K562 (cell line): Measurements from ENCODE around the gene STX18. TPM values are rescaled to one million over a fixed set of nuclear protein-coding genes. Genes with fewer than 3 reads are reported as not detected.

Source experiments
- ATAC-seq: fragments of 200-7000 bp; cut with Tn5 transposase; 3 replicates; pipeline ENCODE4 v1.9.1; 2020; ENCODE audit warnings: moderate library complexity
- BruUV-seq: library from RNA; stranded (reverse); fragments of 400-500 nt; replicated peaks from 2 replicates; lab custom pipeline; 2021; lab: Mats Ljungman, UMichigan
- CTCF ChIA-PET: fragments of 300-600 bp; formaldehyde crosslinking; extraction: SDS; loops from one replicate; lab custom pipeline; 2021; ENCODE audit warnings: low intra/inter-chr PET ratio; lab: Yijun Ruan, JAX
- POLR2A ChIA-PET: fragments of 300-600, 350-650 bp; sonication (Branson Sonifier 250); formaldehyde crosslinking; extraction: SDS; loops from one replicate; lab custom pipeline; 2021; ENCODE audit warnings: antibody characterized with exemption, inconsistent platforms; lab: Yijun Ruan, JAX
- DNase-seq, 4 experiments: peaks; one replicate each; pipeline versions ENCODE4 v3.0.0 to v3.0.0-alpha.2; 2011 to 2018; ENCODE audit warnings: low spot score in 3 of 4, mixed read lengths in 3 of 4; ENCODE audit errors: extremely low read depth in 1 of 4
- FAIRE-seq: peaks from 2 replicates; lab custom pipeline; 2011; peaks lifted over from hg19 to GRCh38; lab: Jason Lieb, UNC
- H2AFZ ChIP-seq: 2 replicates; pipeline ENCODE4 v1.6.0; 2011; ENCODE audit warnings: low read depth, low read length, control low read depth, inconsistent platforms
- H3K27ac ChIP-seq: fragments of 200-600 bp; 3 replicates; pipeline ENCODE4 v1.8.0; 2011; ENCODE audit warnings: low read depth, mild to moderate bottlenecking, control low read depth, inconsistent platforms, low read length, moderate library complexity, mixed read lengths; ENCODE audit errors: extremely low read depth
- H3K27me3 ChIP-seq, 2 experiments: fragments of 300-600 bp in 1 of 2; 2 replicates in 1 of 2; 3 replicates in 1 of 2; pipeline versions ENCODE4 v1.6.0 to v1.8.0; 2011; ENCODE audit warnings: inconsistent platforms in 2 of 2, low read length in 2 of 2, mild to moderate bottlenecking in 1 of 2, mixed read lengths in 1 of 2, moderate library complexity in 1 of 2; ENCODE audit not compliant: control insufficient read depth in 2 of 2, insufficient read depth in 2 of 2
- H3K36me3 ChIP-seq: fragments of 300-600 bp; 3 replicates; pipeline ENCODE4 v1.8.0; 2011; ENCODE audit warnings: mild to moderate bottlenecking, low read length, inconsistent platforms; ENCODE audit not compliant: control insufficient read depth, insufficient read depth
- H3K4me1 ChIP-seq, 2 experiments: fragments of 200-600 bp in 1 of 2; replicated peaks in 1 of 2; 2 replicates in 1 of 2; 3 replicates in 1 of 2; pipeline versions ENCODE4 v1.5.1 to v1.8.0; 2011; ENCODE audit warnings: inconsistent platforms in 2 of 2, low read length in 2 of 2, mild to moderate bottlenecking in 1 of 2, mixed read lengths in 1 of 2, moderate library complexity in 1 of 2; ENCODE audit not compliant: control insufficient read depth in 2 of 2, insufficient read depth in 2 of 2
- H3K4me2 ChIP-seq: 2 replicates; pipeline ENCODE4 v1.6.1; 2011; ENCODE audit warnings: low read length, control low read depth, inconsistent platforms, mixed read lengths; ENCODE audit not compliant: insufficient read depth
- H3K4me3 ChIP-seq: fragments of 200-600 bp; sonication (generic), shearing (Covaris generic); 2 replicates; pipeline ENCODE4 v1.5.1; 2016; ENCODE audit warnings: control low read depth, inconsistent platforms
- H3K79me2 ChIP-seq: fragments of 200-600 bp; 3 replicates; pipeline ENCODE4 v1.8.0; 2011; ENCODE audit warnings: low read length, inconsistent platforms; ENCODE audit not compliant: control insufficient read depth, insufficient read depth
- H3K9ac ChIP-seq, 2 experiments: 2 replicates each; pipeline versions ENCODE4 v1.6.0 to v1.6.1; 2011; ENCODE audit warnings: low read depth in 2 of 2, low read length in 2 of 2, control low read depth in 1 of 2, inconsistent platforms in 1 of 2, mild to moderate bottlenecking in 1 of 2, mixed read lengths in 1 of 2; ENCODE audit not compliant: insufficient read depth in 1 of 2
- H3K9me1 ChIP-seq: one replicate; pipeline ENCODE4 v1.6.0; 2011; ENCODE audit warnings: inconsistent platforms, mild to moderate bottlenecking, low read length, moderate library complexity; ENCODE audit not compliant: control insufficient read depth, insufficient read depth
- H3K9me3 ChIP-seq: replicated peaks from 2 replicates; pipeline ENCODE4 v1.5.1; 2011; ENCODE audit warnings: low read depth, low read length, inconsistent platforms; ENCODE audit not compliant: control insufficient read depth, insufficient read depth
- H4K20me1 ChIP-seq: replicated peaks from 2 replicates; pipeline ENCODE4 v1.6.1; 2011; ENCODE audit warnings: low read length, inconsistent platforms, mixed read lengths; ENCODE audit not compliant: control insufficient read depth, insufficient read depth
- MECOM ChIP-seq: fragments of 250-450 bp; sonication (Bioruptor Pico); IDR thresholded peaks from 2 replicates; pipeline ENCODE4 v1.8.0; 2022; ENCODE audit warnings: inconsistent platforms
- RREB1 ChIP-seq: fragments of 250-450 bp; sonication (Bioruptor Pico); IDR thresholded peaks from 2 replicates; pipeline ENCODE4 v1.4.0; 2020
- ZBTB40 ChIP-seq, 2 experiments: fragments of 450-650 bp in 1 of 2; sonication (generic) in 1 of 2; formaldehyde crosslinking in 1 of 2; IDR thresholded peaks; 2 replicates each; pipeline versions ENCODE4 v1.7.1 to v1.9.0; 2016 to 2022; ENCODE audit warnings: inconsistent platforms in 1 of 2, mild to moderate bottlenecking in 1 of 2, missing genetic modification reagents in 1 of 2
- ZNF175 ChIP-seq: fragments of 200-800 bp; sonication (Bioruptor generic); IDR thresholded peaks from 2 replicates; pipeline ENCODE4 v1.6.1; 2016; ENCODE audit warnings: low read depth, mild to moderate bottlenecking, missing genetic modification characterization, missing compliant biosample characterization
- WGBS: fragments of 100-300 bp; shearing (Covaris generic); methylation state at CpG from one replicate; pipeline ENCODE4 v1.1.6; 2016; ENCODE audit warnings: low coverage, mixed read lengths; ENCODE audit not compliant: insufficient coverage; ENCODE audit errors: missing lambda C conversion rate; 5-methylcytosine and 5-hydroxymethylcytosine counted together
- in situ Hi-C: fragments of 300-500 bp; cut with MboI; formaldehyde crosslinking; loops from 4 replicates; pipeline ENCODE4 v1.15.0; 2018; ENCODE audit warnings: inconsistent platforms, mixed read lengths
- intact Hi-C: fragments of 100-400 bp; cut with micrococcal nuclease; formaldehyde crosslinking; loops from 2 replicates; pipeline ENCODE4 v1.14.2; 2022
- polyA plus RNA-seq, 8 experiments: library from polyadenylated mRNA; depleted of rRNA in 4 of 8; stranded (reverse) in 5 of 8; unstranded in 3 of 8; fragments of >200 nt; fragmentation: Nextera tagmentation in 2 of 8; fragmentation: Illumina TruSeq in 1 of 8; extraction: Ambion mirVana in 2 of 8; extraction: Trizol in 1 of 8; gene quantifications; 2 replicates each; pipeline versions ENCODE4 v1.2.1 to v1.2.3, GENCODE V29; 2011 to 2014; ENCODE audit warnings: inconsistent platforms in 1 of 8, missing spikeins in 1 of 8
- total RNA-seq, 7 experiments: library from RNA; depleted of rRNA in 6 of 7; stranded (reverse); fragments of >200 nt in 6 of 7; fragmentation: Illumina TruSeq in 2 of 7; extraction: Trizol in 2 of 7; gene quantifications; 2 replicates each; pipeline versions ENCODE4 v1.2.1 to v1.2.3, GENCODE V29; 2011 to 2021; ENCODE audit warnings: low replicate concordance in 1 of 7
- TF ChIP-seq, protein P1 (sequence below): sonication (generic); formaldehyde crosslinking; IDR thresholded peaks from 2 replicates; pipeline ENCODE4 v1.8.0; 2022; ENCODE audit warnings: mild to moderate bottlenecking, low read depth, missing genetic modification reagents

The STX18 gene
- total and polyA plus RNA-seq, 9 of the 15 experiments (the other 6 are each of a cell fraction or from before 2014, with no cell fraction given): 6.2 to 41.7 (median 22.7) TPM

- Histone ChIP-seq H3K4me2 (no peak overlapping the region), H3K79me2 (no peaks in the 10 kb centered on the region), H3K27ac (no peak overlapping the region), H3K27me3 (peaks cover 0 to 7% of the 10 kb centered on the region in 2 experiments; a peak in 1 of 5 replicates), H3K9ac (no peak overlapping the region; a peak in 1 of 4 replicates), H3K4me1 (no peaks in the 10 kb centered on the region), H3K36me3 (no peaks in the 10 kb centered on the region), H3K4me3 (no peak overlapping the region), H3K9me3 (no peaks in the 10 kb centered on the region), H4K20me1 (no peaks in the 10 kb centered on the region; the same call in 1 of the 2 replicates), H2AFZ (no peak overlapping the region), H3K9me1 (no peaks in the 10 kb centered on the region)
- BruUV-seq: no TSS peak
- WGBS: 32% methylated on average over 4 of the region's 4 CpGs
- DNase-seq: no peak
- in situ Hi-C loops (no loop called here), intact Hi-C loops (no loop called here)
- no peak for ATAC-seq
- POLR2A ChIA-PET: no interaction called here
- no peak for FAIRE-seq
- CTCF ChIA-PET: interaction anchor here (0.6 kb wide), 1 partner anchor 59 kb away, joined by 3 read pairs; no protein-coding TSS in a partner anchor
- TF ChIP-seq, protein P1, sequence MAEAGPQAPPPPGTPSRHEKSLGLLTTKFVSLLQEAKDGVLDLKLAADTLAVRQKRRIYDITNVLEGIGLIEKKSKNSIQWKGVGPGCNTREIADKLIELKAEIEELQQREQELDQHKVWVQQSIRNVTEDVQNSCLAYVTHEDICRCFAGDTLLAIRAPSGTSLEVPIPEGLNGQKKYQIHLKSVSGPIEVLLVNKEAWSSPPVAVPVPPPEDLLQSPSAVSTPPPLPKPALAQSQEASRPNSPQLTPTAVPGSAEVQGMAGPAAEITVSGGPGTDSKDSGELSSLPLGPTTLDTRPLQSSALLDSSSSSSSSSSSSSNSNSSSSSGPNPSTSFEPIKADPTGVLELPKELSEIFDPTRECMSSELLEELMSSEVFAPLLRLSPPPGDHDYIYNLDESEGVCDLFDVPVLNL (CRISPR knock-in tag): no peak
- TF ChIP-seq ZBTB40 (IDR thresholded peaks at IDR 0.05) (no peak), ZBTB40 (CRISPR knock-in tag; IDR thresholded peaks at IDR 0.05) (no peak), MECOM (CRISPR knock-in tag) (no peak), ZNF175 (CRISPR knock-in tag) (no peak), RREB1 (CRISPR knock-in tag) (no peak)
These were observed 17.0 kb upstream of the STX18 start for GRCh38 chr4:4558881-4559280.
